ENCODE results near the gene NID2. TPM values are rescaled to one million over a fixed set of nuclear protein-coding genes. Genes with fewer than 3 reads are reported as not detected.

NID2 gene
- total and polyA plus RNA-seq, 10 of the 15 experiments (the other 5 are each of a cell fraction or from before 2014, with no cell fraction given), result 0.04 to 0.49 (median 0.23) TPM; not detected in 3

GRCh38 chr14:52006361-52006760 lies 62.5 kb downstream of the NID2 start:
- no peak for ATAC-seq
- intact Hi-C loops (cut with micrococcal nuclease; ENCODE audit: unreplicated experiment), result no loop called here
- peaks cover 19 to 56% of the 10 kb centered on the region in 2 experiments for H3K36me3 ChIP-seq (ENCODE audit: control insufficient read depth in 2 of 2, insufficient read depth in 2 of 2, low read length in 1 of 2)
- RAD21 ChIA-PET (ENCODE audit: unreplicated experiment), result no interaction called here
- DNase-seq (ENCODE audit: low read depth, low spot score), result no peak
- no peak overlapping the region for H3K4me2 ChIP-seq (ENCODE audit: control insufficient read depth, insufficient read depth)
- no peak overlapping the region for H3K27ac ChIP-seq (ENCODE audit: control insufficient read depth, insufficient read depth)
- no peak overlapping the region for H3K9ac ChIP-seq (ENCODE audit: control insufficient read depth, insufficient read depth, low read length)
- in situ Hi-C loops (cut with MboI), result no loop called here
- WGBS (ENCODE audit: insufficient coverage, insufficient replicate concordance, low lambda C conversion rate, missing lambda C conversion rate), result 96% methylated on average over 3 of the region's 3 CpGs
- POLR2A ChIA-PET, result no interaction called here
- no TSS peak for BruUV-seq (replicated peaks)
- no peak for TF ChIP-seq GATAD2B (conservative IDR thresholded peaks at IDR 0.05; ENCODE audit: low read depth)
- no peak for TF ChIP-seq CEBPB (IDR thresholded peaks at IDR 0.05; ENCODE audit: borderline replicate concordance in 1 of 2, low read depth in 2 of 2, low read length in 2 of 2)
- TF ChIP-seq WRNIP1 (IDR thresholded peaks at IDR 0.05; ENCODE audit: borderline replicate concordance, low read depth, low read length), result no peak
- no peak for TF ChIP-seq ZBTB40 (IDR thresholded peaks at IDR 0.05; ENCODE audit: borderline replicate concordance)
- TF ChIP-seq HCFC1 (IDR thresholded peaks at IDR 0.05; ENCODE audit: low read length), result no peak
- H4K20me1 ChIP-seq (ENCODE audit: control insufficient read depth, insufficient read depth), result no peaks in the 10 kb centered on the region; the same call in 1 of the 2 replicates
- no peaks in the 10 kb centered on the region for H3K79me2 ChIP-seq (ENCODE audit: control insufficient read depth, insufficient read depth, low read length)
- SMC1A ChIA-PET (ENCODE audit: uncharacterized antibody, unreplicated experiment), result interaction anchor here (0.5 to 6.1 kb wide), 6 partner anchors 12 to 323 kb away, joined by 3 to 33 read pairs (median 3); no protein-coding TSS in a partner anchor
- H3K4me1 ChIP-seq (ENCODE audit: control insufficient read depth, insufficient read depth, low read length), result no peaks in the 10 kb centered on the region
- no peaks in the 10 kb centered on the region for H3K27me3 ChIP-seq (replicated peaks in 1 of 2; ENCODE audit: control insufficient read depth in 2 of 2, insufficient read depth in 2 of 2, low read length in 1 of 2)
- CTCF ChIA-PET, result interaction anchor here (1.0 to 4.3 kb wide), 4 partner anchors 10 to 90 kb away, joined by 3 to 24 read pairs (median 6); no protein-coding TSS in a partner anchor
- no peak overlapping the region for H3K4me3 ChIP-seq
- H3K9me3 ChIP-seq (replicated peaks; ENCODE audit: control insufficient read depth, insufficient read depth, low read length), result no peaks in the 10 kb centered on the region
- no peak overlapping the region for H2AFZ ChIP-seq (ENCODE audit: control insufficient read depth, low read depth, low read length)
- no peak for FAIRE-seq

Data from GM12878 (cell line).